Right lobe of liver (tissue), 6 donors: Measurements from ENCODE around the gene KLHL30. TPM values are rescaled to one million over a fixed set of nuclear protein-coding genes. Genes with fewer than 3 reads are reported as not detected.

Source experiments
- ATAC-seq, 4 donors: fragments of 200-7000 bp; cut with Tn5 transposase; one replicate each; pipeline ENCODE4 v1.9.1; 2020; ENCODE audit warnings: mild to moderate bottlenecking in 4 of 4, moderate library complexity in 4 of 4
- DNase-seq, 3 donors: peaks; one replicate each; pipeline ENCODE4 v3.0.0-alpha.2; 2020
- H3K27ac ChIP-seq, 3 donors: fragments of 200-600 bp; one replicate each; pipeline ENCODE4 v1.8.0; 2022
- H3K27me3 ChIP-seq, 2 donors: fragments of 200-600 bp; one replicate each; pipeline ENCODE4 v1.8.0; 2022
- H3K36me3 ChIP-seq, 4 donors: fragments of 200-600 bp; sonication (generic) in 1 of 4; one replicate each; pipeline versions ENCODE4 v1.5.1 to v1.8.0; 2017 to 2022; ENCODE audit warnings: control low read depth in 1 of 4
- H3K4me1 ChIP-seq, 4 donors: fragments of 200-600 bp; sonication (generic) in 1 of 4; one replicate each; pipeline versions ENCODE4 v1.5.1 to v1.8.0; 2017 to 2022; ENCODE audit warnings: control low read depth in 1 of 4
- H3K4me3 ChIP-seq, 3 donors: fragments of 200-600 bp; one replicate each; pipeline ENCODE4 v1.8.0; 2022
- H3K9me3 ChIP-seq, 4 donors: fragments of 200-600 bp; sonication (generic) in 1 of 4; one replicate each; pipeline versions ENCODE4 v1.5.1 to v1.8.0; 2017 to 2022; ENCODE audit warnings: control low read depth in 1 of 4
- POLR2A ChIP-seq: fragments of 450-650 bp; IDR thresholded peaks from one replicate; pipeline ENCODE4 v1.6.1; 2017; ENCODE audit warnings: antibody characterized with exemption, mild to moderate bottlenecking
- WGBS: methylation state at CpG from one replicate; pipeline ENCODE4 v1.1.6; 2018; ENCODE audit warnings: low coverage, low lambda C conversion rate; ENCODE audit not compliant: insufficient coverage; ENCODE audit errors: missing lambda C conversion rate; 5-methylcytosine and 5-hydroxymethylcytosine counted together
- intact Hi-C, 2 donors: fragments of 100-400 bp; cut with DNase I; formaldehyde crosslinking; loops; one replicate each; pipeline versions ENCODE4 v1.11.2 to v1.14.1; 2022
- long read RNA-seq: library from polyadenylated mRNA; unstranded; transcript quantifications from one replicate; pipeline ENCODE4 v2.0.0, GENCODE V29; 2019
- total RNA-seq, 6 experiments: library from RNA; depleted of rRNA in 2 of 6; stranded (reverse); fragments of >200 nt in 2 of 6; fragmentation: NEBNext Ultra II Directional in 3 of 6; extraction: Animal tissue kit (Norgen Biotek cat#: 25700) in 3 of 6; gene quantifications; one replicate each; pipeline versions ENCODE4 v1.1.0 to v1.2.4, GENCODE V29; 2016 to 2023
- TF ChIP-seq, protein P1 (sequence below), 4 donors: fragments of 200-600 bp in 3 of 4; fragments of 450-650 bp in 1 of 4; IDR thresholded peaks; one replicate each; pipeline versions ENCODE4 v1.5.1 to v1.8.0; 2016 to 2022; ENCODE audit warnings: antibody characterized with exemption in 4 of 4, mild to moderate bottlenecking in 2 of 4
- donor health status: DM: no; HTN: yes; CAD: no.
- donor health status: DM: no; HTN: no; CAD: no.
- donor health status: DM: no; HTN: no; CAD: no.
- donor health status: DM: no; HTN: yes; CAD: no.
- donor health status: DM: no; HTN: yes; CAD: no.

KLHL30 gene, protein sequence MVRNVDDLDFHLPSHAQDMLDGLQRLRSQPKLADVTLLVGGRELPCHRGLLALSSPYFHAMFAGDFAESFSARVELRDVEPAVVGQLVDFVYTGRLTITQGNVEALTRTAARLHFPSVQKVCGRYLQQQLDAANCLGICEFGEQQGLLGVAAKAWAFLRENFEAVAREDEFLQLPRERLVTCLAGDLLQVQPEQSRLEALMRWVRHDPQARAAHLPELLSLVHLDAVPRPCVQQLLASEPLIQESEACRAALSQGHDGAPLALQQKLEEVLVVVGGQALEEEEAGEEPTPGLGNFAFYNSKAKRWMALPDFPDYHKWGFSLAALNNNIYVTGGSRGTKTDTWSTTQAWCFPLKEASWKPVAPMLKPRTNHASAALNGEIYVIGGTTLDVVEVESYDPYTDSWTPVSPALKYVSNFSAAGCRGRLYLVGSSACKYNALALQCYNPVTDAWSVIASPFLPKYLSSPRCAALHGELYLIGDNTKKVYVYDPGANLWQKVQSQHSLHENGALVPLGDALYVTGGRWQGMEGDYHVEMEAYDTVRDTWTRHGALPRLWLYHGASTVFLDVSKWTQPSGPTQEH
- total RNA-seq = under 1 TPM in 4 of 6 experiments, not detected in 2; 0.04 to 0.19 (median 0.11) TPM
- long read RNA-seq = 0 reads

DNA sequence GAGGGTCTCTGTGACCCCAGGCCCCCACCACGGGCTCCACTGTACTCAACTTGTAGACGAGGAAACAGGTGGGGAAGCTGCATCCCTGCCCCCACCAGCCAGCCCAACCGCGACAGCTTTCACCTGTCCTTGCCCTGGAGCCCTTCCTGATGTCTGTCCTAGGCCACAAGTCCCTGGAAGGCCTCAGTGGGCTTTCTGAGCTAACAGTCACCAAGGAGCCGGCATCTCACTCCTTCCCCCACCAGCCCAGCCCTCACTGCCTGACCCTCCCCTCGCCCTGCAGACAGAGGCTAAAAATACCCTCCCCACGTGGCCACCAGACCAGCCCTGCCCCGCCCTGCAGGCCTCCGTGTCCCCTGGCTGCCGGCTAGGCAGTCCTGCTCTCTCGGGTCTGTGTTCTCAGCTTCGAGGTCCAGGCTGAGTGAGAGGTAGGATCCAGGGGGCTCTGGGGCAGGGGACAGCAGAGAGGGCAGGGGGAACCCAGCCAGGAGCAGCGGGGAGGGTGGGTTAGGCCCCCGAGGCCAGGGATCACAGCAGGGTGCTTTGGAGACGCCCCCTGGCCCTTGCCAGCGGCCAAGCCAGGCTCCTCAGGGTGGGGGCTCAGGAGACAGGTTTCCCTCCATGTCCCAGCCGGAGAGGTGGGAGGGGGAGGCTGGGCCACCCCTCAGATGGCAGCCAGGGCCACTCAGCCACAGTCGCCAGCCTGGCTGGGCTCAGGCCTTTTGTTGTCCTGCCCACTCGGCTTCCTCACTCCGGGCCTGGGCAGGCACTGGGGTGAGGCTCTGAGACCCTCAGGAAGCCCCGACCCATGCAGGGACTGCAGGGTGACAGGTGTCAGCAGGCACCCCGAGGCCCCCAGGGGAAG, at the start of gene KLHL30:
Gene KLHL30, plus strand, starts transcription at position 338 of the 865 bp plus-strand sequence. CDS start 2,087 bp downstream, outside the sequence.
- H3K4me3 ChIP-seq = no peak within 1 kb of the TSS
- H3K9me3 ChIP-seq = no peaks in the 10 kb centered on the region
- no peaks in the 10 kb centered on the region for H3K36me3 ChIP-seq
- no peak for ATAC-seq
- no peaks in the 10 kb centered on the region for H3K27me3 ChIP-seq
- DNase-seq = no peak
- 40% methylated on average over 1 of the region's 22 CpGs for WGBS
- no peak for TF ChIP-seq POLR2A
- TF ChIP-seq, protein P1, sequence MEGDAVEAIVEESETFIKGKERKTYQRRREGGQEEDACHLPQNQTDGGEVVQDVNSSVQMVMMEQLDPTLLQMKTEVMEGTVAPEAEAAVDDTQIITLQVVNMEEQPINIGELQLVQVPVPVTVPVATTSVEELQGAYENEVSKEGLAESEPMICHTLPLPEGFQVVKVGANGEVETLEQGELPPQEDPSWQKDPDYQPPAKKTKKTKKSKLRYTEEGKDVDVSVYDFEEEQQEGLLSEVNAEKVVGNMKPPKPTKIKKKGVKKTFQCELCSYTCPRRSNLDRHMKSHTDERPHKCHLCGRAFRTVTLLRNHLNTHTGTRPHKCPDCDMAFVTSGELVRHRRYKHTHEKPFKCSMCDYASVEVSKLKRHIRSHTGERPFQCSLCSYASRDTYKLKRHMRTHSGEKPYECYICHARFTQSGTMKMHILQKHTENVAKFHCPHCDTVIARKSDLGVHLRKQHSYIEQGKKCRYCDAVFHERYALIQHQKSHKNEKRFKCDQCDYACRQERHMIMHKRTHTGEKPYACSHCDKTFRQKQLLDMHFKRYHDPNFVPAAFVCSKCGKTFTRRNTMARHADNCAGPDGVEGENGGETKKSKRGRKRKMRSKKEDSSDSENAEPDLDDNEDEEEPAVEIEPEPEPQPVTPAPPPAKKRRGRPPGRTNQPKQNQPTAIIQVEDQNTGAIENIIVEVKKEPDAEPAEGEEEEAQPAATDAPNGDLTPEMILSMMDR (IDR thresholded peaks at IDR 0.05) = no peak
- intact Hi-C loops = no loop called here
- H3K4me1 ChIP-seq = peaks cover 0 to 6% (median 0%) of the 10 kb centered on the region in 4 donors
- peak within 1 kb of the TSS in 2 of 3 donors; percentile 29 to 36 for H3K27ac ChIP-seq

DNA sequence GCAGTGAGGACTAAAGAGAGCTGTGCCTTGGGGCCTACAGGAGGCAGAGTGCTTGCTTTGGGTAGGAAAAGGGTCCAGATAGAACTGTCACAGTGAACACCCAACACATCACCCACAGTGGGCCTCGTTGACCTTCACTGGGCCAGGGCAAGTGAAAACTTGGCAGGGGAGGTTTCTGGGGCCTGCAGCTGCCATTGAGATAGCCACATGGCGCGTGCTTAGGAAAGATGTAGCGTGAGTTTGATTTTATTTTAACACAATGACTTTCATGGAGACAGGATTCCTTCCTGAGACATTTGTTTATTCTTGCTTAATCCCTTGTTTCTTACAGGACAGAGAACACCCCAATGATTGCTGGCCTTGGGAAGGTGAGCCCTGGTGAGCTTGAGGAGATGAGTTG, 47.6 kb upstream of the KLHL30 start:
- Histone ChIP-seq H3K4me1 (no peaks in the 10 kb centered on the region), H3K4me3 (no peak overlapping the region), H3K27me3 (no peaks in the 10 kb centered on the region), H3K27ac (no peak overlapping the region), H3K9me3 (no peaks in the 10 kb centered on the region), H3K36me3 (peaks cover 0 to 5% (median 2%) of the 10 kb centered on the region in 4 donors)
- intact Hi-C loops = no loop called here
- DNase-seq = peak in 1 of 3 donors; percentile 18
- ATAC-seq = no peak
- TF ChIP-seq, protein P1 (IDR thresholded peaks at IDR 0.05) = no peak
- no peak for TF ChIP-seq POLR2A
- 60% methylated on average over 1 of the region's 4 CpGs for WGBS

DNA sequence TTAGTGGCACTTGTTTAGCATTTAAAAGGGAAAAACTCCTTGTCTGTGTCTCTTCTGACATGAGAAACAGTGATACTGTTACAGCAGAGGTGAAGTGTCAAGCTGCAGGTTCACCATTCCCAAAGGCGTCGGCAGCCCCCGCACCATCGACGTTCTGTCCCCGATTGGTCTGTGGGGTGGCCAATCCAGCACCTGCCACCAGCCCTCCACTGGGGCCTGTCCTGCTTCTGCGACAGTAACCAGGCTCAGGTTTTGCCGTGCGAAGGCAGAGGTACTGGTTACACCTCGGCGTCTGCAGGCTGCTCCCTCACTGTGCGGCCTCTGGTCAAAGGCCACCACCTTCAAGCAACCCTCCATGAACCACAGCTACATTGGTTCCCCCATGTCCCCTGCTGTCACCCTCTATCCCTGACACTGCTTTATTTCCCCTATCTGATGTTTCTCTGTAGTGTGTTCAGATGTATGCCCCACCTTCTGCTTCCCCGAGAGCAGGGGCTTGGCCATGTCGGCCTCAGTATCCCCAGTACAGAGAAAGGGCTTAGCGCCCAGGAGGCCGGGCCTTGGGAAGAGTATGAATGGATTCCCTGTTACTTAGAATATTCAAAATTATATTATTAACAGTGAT, 46.9 kb upstream of the KLHL30 start:
- intact Hi-C loops = no loop called here
- Histone ChIP-seq H3K4me3 (no peak overlapping the region), H3K27me3 (no peaks in the 10 kb centered on the region), H3K27ac (no peak overlapping the region), H3K9me3 (no peaks in the 10 kb centered on the region), H3K4me1 (no peaks in the 10 kb centered on the region), H3K36me3 (no peaks in the 10 kb centered on the region)
- ATAC-seq = no peak
- 95% methylated on average over 10 of the region's 16 CpGs for WGBS
- no peak for TF ChIP-seq POLR2A
- TF ChIP-seq, protein P1 (IDR thresholded peaks at IDR 0.05) = no peak
- peak in 1 of 3 donors; percentile 42 for DNase-seq

DNA sequence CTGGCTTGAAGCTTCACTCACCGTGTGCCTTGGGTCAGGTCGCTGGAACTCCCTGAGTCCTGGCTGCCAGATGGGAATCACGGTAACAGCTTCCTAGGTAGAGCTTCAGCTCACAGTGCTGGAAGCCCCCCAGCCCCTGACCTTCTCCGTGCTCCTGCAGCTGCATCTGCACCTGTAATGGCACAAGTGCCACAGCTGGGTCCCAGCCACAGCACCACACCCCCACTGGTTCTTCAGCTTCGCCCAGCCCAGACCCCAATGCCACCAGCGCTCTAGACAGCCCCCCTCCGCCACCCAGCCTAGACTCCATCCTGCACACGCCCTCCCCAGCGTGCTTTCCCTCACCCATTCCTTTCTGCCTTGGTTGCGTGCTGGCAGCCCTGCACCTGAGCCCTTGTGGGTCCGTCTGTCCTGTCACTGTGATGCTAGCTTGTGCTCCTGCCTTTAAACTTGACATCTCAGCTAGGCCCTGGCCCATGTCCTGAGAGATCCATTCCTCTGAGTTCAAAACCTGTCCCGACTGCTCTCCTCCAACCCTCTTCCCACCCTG, 45.9 kb upstream of the KLHL30 start:
- H3K27me3 ChIP-seq = no peaks in the 10 kb centered on the region
- no peaks in the 10 kb centered on the region for H3K4me1 ChIP-seq
- no peak overlapping the region for H3K27ac ChIP-seq
- ATAC-seq (no peak), DNase-seq (peak in 1 of 3 donors; percentile 39)
- TF ChIP-seq POLR2A = no peak
- TF ChIP-seq, protein P1 (IDR thresholded peaks at IDR 0.05) = no peak
- H3K4me3 ChIP-seq = no peak overlapping the region
- H3K9me3 ChIP-seq = no peaks in the 10 kb centered on the region
- intact Hi-C loops = no loop called here
- H3K36me3 ChIP-seq = no peaks in the 10 kb centered on the region
- WGBS = 93% methylated on average over 4 of the region's 12 CpGs
